Neural cell (in vitro differentiated cells): Measurements from ENCODE around the gene FRMPD4. TPM values are rescaled to one million over a fixed set of nuclear protein-coding genes. Genes with fewer than 3 reads are reported as not detected.

Experiments used
- H2AFZ ChIP-seq: fragments of 200-600, 300-800 bp; sonication (generic), shearing (Covaris generic); 2 replicates; pipeline ENCODE4 v1.6.0; 2014; ENCODE audit warnings: low read depth, mild to moderate bottlenecking, antibody characterized with exemption, low read length, moderate library complexity
- H3F3A ChIP-seq: fragments of 200-600 bp; shearing (Covaris generic); 2 replicates; pipeline ENCODE4 v1.6.1; 2016; ENCODE audit warnings: mild to moderate bottlenecking, moderate library complexity, mixed read lengths, antibody characterized with exemption, low read length; ENCODE audit not compliant: insufficient read depth, poor library complexity, severe bottlenecking
- H3K27ac ChIP-seq: fragments of 200-600, 300-800 bp; sonication (generic), shearing (Covaris generic); 2 replicates; pipeline ENCODE4 v1.5.1; 2014; ENCODE audit warnings: mild to moderate bottlenecking, low read length, moderate library complexity
- H3K27me3 ChIP-seq: fragments of 300-800, 200-600 bp; sonication (generic), shearing (Covaris generic); 2 replicates; pipeline ENCODE4 v1.6.0; 2014; ENCODE audit warnings: mild to moderate bottlenecking, low read depth, low read length, moderate library complexity; ENCODE audit not compliant: insufficient read depth
- H3K36me3 ChIP-seq: fragments of 300-800, 200-600 bp; sonication (generic), shearing (Covaris generic); 2 replicates; pipeline ENCODE4 v1.5.1; 2014; ENCODE audit warnings: mild to moderate bottlenecking, antibody characterized with exemption, low read length, moderate library complexity; ENCODE audit not compliant: insufficient read depth
- H3K4me2 ChIP-seq: fragments of 300-800, 200-600 bp; sonication (generic), shearing (Covaris generic); 2 replicates; pipeline ENCODE4 v1.6.0; 2014; ENCODE audit warnings: mild to moderate bottlenecking, low read length
- H3K4me3 ChIP-seq: fragments of 300-800, 200-600 bp; sonication (generic), shearing (Covaris generic); 2 replicates; pipeline ENCODE4 v1.5.1; 2014; ENCODE audit warnings: mild to moderate bottlenecking, low read length, moderate library complexity
- H3K79me2 ChIP-seq: fragments of 200-600 bp; shearing (Covaris generic); replicated peaks from 2 replicates; pipeline ENCODE4 v1.6.0; 2014; ENCODE audit warnings: mild to moderate bottlenecking, low read length, moderate library complexity; ENCODE audit not compliant: insufficient read depth
- H3K9ac ChIP-seq: fragments of 300-800, 200-600 bp; sonication (generic), shearing (Covaris generic); 2 replicates; pipeline ENCODE4 v1.6.1; 2016; ENCODE audit warnings: mild to moderate bottlenecking, low read length, mixed read lengths
- H3K9me2 ChIP-seq: fragments of 200-600 bp; shearing (Covaris generic); 2 replicates; pipeline ENCODE4 v1.6.1; 2016; ENCODE audit warnings: mild to moderate bottlenecking, low read length, mixed read lengths; ENCODE audit not compliant: insufficient read depth
- H3K9me3 ChIP-seq: fragments of 200-600, 300-800 bp; sonication (generic), shearing (Covaris generic); 2 replicates; pipeline ENCODE4 v1.6.1; 2016; ENCODE audit warnings: mild to moderate bottlenecking, mixed run types, low read length, moderate library complexity, mixed read lengths
- H4K20me1 ChIP-seq: fragments of 200-600 bp; shearing (Covaris generic); 2 replicates; pipeline ENCODE4 v1.6.1; 2016; ENCODE audit warnings: mild to moderate bottlenecking, mixed run types; ENCODE audit not compliant: insufficient read depth
- CTCF ChIP-seq: fragments of 450-650 bp; IDR thresholded peaks from 2 replicates; pipeline ENCODE4 v1.5.1; 2014; ENCODE audit warnings: antibody characterized with exemption, mild to moderate bottlenecking, moderate library complexity; ENCODE audit not compliant: poor library complexity, severe bottlenecking
- EP300 ChIP-seq: fragments of 450-650 bp; conservative IDR thresholded peaks from 2 replicates; pipeline ENCODE4 v1.6.1; 2014; ENCODE audit warnings: antibody characterized with exemption, mild to moderate bottlenecking, moderate library complexity; ENCODE audit not compliant: poor library complexity, severe bottlenecking
- EZH2 ChIP-seq: fragments of 200-600, 300-800 bp; shearing (Covaris generic), sonication (generic); IDR thresholded peaks from 2 replicates; pipeline ENCODE4 v1.6.1; 2014; ENCODE audit warnings: antibody characterized with exemption, low read length, borderline replicate concordance, mild to moderate bottlenecking; ENCODE audit not compliant: insufficient read depth, poor library complexity, severe bottlenecking
- MXI1 ChIP-seq: fragments of 450-650 bp; conservative IDR thresholded peaks from 2 replicates; pipeline ENCODE4 v1.6.1; 2014; ENCODE audit warnings: antibody characterized with exemption, mild to moderate bottlenecking; ENCODE audit not compliant: poor library complexity, severe bottlenecking
- POLR2AphosphoS5 ChIP-seq: IDR thresholded peaks from 2 replicates; pipeline ENCODE4 v1.6.1; 2012
- RAD21 ChIP-seq: fragments of 450-650 bp; conservative IDR thresholded peaks from 2 replicates; pipeline ENCODE4 v1.6.1; 2014; ENCODE audit warnings: antibody characterized with exemption, mild to moderate bottlenecking, moderate library complexity
- REST ChIP-seq: IDR thresholded peaks from 2 replicates; pipeline ENCODE4 v1.6.1; 2012; ENCODE audit warnings: borderline replicate concordance
- SMC3 ChIP-seq: fragments of 450-650 bp; conservative IDR thresholded peaks from 2 replicates; pipeline ENCODE4 v1.6.1; 2014; ENCODE audit warnings: antibody characterized with exemption, mild to moderate bottlenecking, moderate library complexity; ENCODE audit not compliant: poor library complexity
- TAF1 ChIP-seq: IDR thresholded peaks from 2 replicates; pipeline ENCODE4 v1.6.1; 2012; ENCODE audit warnings: low read depth
- polyA plus RNA-seq: library from polyadenylated mRNA; depleted of rRNA; stranded (reverse); fragments of >200 nt; gene quantifications from 2 replicates; pipeline ENCODE4 v1.2.3, GENCODE V29; 2014

The FRMPD4 gene
- polyA plus RNA-seq, 1 donor from 2014 or later = 1.2 TPM

- H3K9ac ChIP-seq = no peak overlapping the region
- no peaks in the 10 kb centered on the region for H3K27me3 ChIP-seq
- H3F3A ChIP-seq = no peaks in the 10 kb centered on the region
- H2AFZ ChIP-seq = no peak overlapping the region
- H4K20me1 ChIP-seq = no peaks in the 10 kb centered on the region
- H3K36me3 ChIP-seq = no peaks in the 10 kb centered on the region
- TF ChIP-seq REST (no peak), EP300 (no peak), POLR2AphosphoS5 (no peak)
- H3K79me2 ChIP-seq = no peaks in the 10 kb centered on the region
- no peak overlapping the region for H3K27ac ChIP-seq
- no peak overlapping the region for H3K4me2 ChIP-seq
- no peaks in the 10 kb centered on the region for H3K9me3 ChIP-seq
- no peak overlapping the region for H3K4me3 ChIP-seq
- H3K9me2 ChIP-seq = no peaks in the 10 kb centered on the region
Observed at GRCh38 chrX:12237131-12237530, 98.9 kb downstream of the FRMPD4 start.

GRCh38 chrX:12237771-12238170 is 99.5 kb downstream of the FRMPD4 start:
- TF ChIP-seq EP300 = no peak
- no peak for TF ChIP-seq POLR2AphosphoS5
- TF ChIP-seq MXI1 = no peak
- no peak for TF ChIP-seq EZH2
- no peak for TF ChIP-seq CTCF
- no peak for TF ChIP-seq REST
- TF ChIP-seq RAD21 = no peak
- no peak for TF ChIP-seq TAF1
- no peak for TF ChIP-seq SMC3
- Histone ChIP-seq H3K9ac (no peak overlapping the region), H3K79me2 (no peaks in the 10 kb centered on the region), H3K4me2 (no peak overlapping the region), H3K4me3 (no peak overlapping the region), H2AFZ (no peak overlapping the region), H3K27me3 (no peaks in the 10 kb centered on the region), H3K27ac (no peak overlapping the region), H3K9me2 (no peaks in the 10 kb centered on the region), H3F3A (no peaks in the 10 kb centered on the region), H4K20me1 (no peaks in the 10 kb centered on the region), H3K36me3 (no peaks in the 10 kb centered on the region), H3K9me3 (no peaks in the 10 kb centered on the region)
